Measurements from ENCODE around the gene EIF1AD.

DNA sequence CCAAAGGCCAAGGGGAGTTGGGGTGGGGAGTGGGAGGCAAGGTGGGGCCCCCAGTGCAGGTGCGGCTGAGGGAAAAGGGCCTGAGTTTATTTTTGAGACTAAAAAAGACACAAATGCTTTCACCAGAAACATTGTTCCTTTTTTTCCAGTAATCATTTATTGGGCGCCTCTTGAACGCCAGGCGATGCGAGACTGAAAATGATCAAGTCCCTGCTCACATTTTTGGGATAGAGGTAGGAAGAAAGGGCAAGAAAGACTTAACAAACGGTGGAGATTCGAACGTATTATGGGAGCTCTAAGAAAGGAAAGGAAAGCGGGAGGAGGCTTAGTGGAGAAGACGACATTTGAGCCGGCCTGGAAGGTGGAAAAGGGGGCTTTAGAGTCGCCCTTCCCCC, 49.4 kb upstream of the EIF1AD start:
- TF ChIP-seq, protein P1, sequence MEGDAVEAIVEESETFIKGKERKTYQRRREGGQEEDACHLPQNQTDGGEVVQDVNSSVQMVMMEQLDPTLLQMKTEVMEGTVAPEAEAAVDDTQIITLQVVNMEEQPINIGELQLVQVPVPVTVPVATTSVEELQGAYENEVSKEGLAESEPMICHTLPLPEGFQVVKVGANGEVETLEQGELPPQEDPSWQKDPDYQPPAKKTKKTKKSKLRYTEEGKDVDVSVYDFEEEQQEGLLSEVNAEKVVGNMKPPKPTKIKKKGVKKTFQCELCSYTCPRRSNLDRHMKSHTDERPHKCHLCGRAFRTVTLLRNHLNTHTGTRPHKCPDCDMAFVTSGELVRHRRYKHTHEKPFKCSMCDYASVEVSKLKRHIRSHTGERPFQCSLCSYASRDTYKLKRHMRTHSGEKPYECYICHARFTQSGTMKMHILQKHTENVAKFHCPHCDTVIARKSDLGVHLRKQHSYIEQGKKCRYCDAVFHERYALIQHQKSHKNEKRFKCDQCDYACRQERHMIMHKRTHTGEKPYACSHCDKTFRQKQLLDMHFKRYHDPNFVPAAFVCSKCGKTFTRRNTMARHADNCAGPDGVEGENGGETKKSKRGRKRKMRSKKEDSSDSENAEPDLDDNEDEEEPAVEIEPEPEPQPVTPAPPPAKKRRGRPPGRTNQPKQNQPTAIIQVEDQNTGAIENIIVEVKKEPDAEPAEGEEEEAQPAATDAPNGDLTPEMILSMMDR (IDR thresholded peaks at IDR 0.05), result no peak
- TF ChIP-seq EP300 (IDR thresholded peaks at IDR 0.05) (no peak), POLR2A (IDR thresholded peaks at IDR 0.05; ENCODE audit: low read depth) (no peak)
